HepG2 (cell line): ENCODE measurements around the gene PPP1R3F. TPM values are rescaled to one million over a fixed set of nuclear protein-coding genes. Genes with fewer than 3 reads are reported as not detected.

ENCODE experiments used
- ATAC-seq: fragments of 200-7000 bp; cut with Tn5 transposase; 3 replicates; pipeline ENCODE4 v1.9.1; 2020; ENCODE audit warnings: mild to moderate bottlenecking, moderate library complexity
- BruUV-seq: library from RNA; stranded (reverse); fragments of 400-500 nt; replicated peaks from 2 replicates; lab custom pipeline; 2021; lab: Mats Ljungman, UMichigan
- CTCF ChIA-PET: fragments of 300-600 bp; formaldehyde crosslinking; extraction: SDS; loops from one replicate; lab custom pipeline; 2021; ENCODE audit warnings: low total read pairs, inconsistent platforms, low intra/inter-chr PET ratio; lab: Yijun Ruan, JAX
- POLR2A ChIA-PET: fragments of 350-600 bp; sonication (Branson Sonifier 250); formaldehyde crosslinking; loops from one replicate; lab custom pipeline; 2020; ENCODE audit warnings: antibody characterized with exemption, inconsistent platforms; lab: Yijun Ruan, JAX
- DNase-seq: peaks from one replicate; pipeline ENCODE4 v3.0.0-alpha.2; 2015; ENCODE audit warnings: low spot score
- FAIRE-seq: peaks from 3 replicates; lab custom pipeline; 2011; peaks lifted over from hg19 to GRCh38; lab: Jason Lieb, UNC
- H2AFZ ChIP-seq: one replicate; pipeline ENCODE4 v1.6.1; 2011; ENCODE audit warnings: low read length, inconsistent platforms
- H3K27ac ChIP-seq: fragments of 300-600 bp; 3 replicates; pipeline ENCODE4 v1.8.0; 2011; ENCODE audit warnings: mixed run types, mild to moderate bottlenecking, mixed read lengths, low read length, inconsistent platforms; ENCODE audit not compliant: insufficient read depth; ENCODE audit errors: extremely low read length
- H3K27me3 ChIP-seq, 2 experiments: fragments of 200-600 bp in 1 of 2; 2 replicates in 1 of 2; 3 replicates in 1 of 2; pipeline versions ENCODE4 v1.6.0 to v1.8.0; 2011; ENCODE audit warnings: low read length in 2 of 2, mild to moderate bottlenecking in 2 of 2, moderate library complexity in 2 of 2, inconsistent platforms in 1 of 2; ENCODE audit not compliant: insufficient read depth in 2 of 2, control insufficient read depth in 1 of 2
- H3K36me3 ChIP-seq, 2 experiments: fragments of 200-600 bp in 1 of 2; replicated peaks in 1 of 2; 2 replicates in 1 of 2; 3 replicates in 1 of 2; pipeline versions ENCODE4 v1.5.1 to v1.8.0; 2011; ENCODE audit warnings: low read length in 2 of 2, inconsistent platforms in 1 of 2; ENCODE audit not compliant: insufficient read depth in 2 of 2, control insufficient read depth in 1 of 2
- H3K4me1 ChIP-seq: 2 replicates; pipeline ENCODE4 v1.5.1; 2012; ENCODE audit warnings: low read length, inconsistent platforms; ENCODE audit not compliant: insufficient read depth
- H3K4me2 ChIP-seq: 2 replicates; pipeline ENCODE4 v1.6.0; 2011; ENCODE audit warnings: low read depth, low read length, inconsistent platforms
- H3K4me3 ChIP-seq, 3 experiments: fragments of 200-600 bp in 1 of 3; sonication (generic), shearing (Covaris generic) in 1 of 3; replicated peaks in 1 of 3; 2 replicates each; pipeline ENCODE4 v1.5.1; 2011 to 2016; ENCODE audit warnings: low read length in 3 of 3, inconsistent platforms in 2 of 3, low read depth in 2 of 3, mild to moderate bottlenecking in 2 of 3, control low read depth in 1 of 3, mixed read lengths in 1 of 3; ENCODE audit not compliant: insufficient read depth in 1 of 3
- H3K79me2 ChIP-seq: one replicate; pipeline ENCODE4 v1.6.1; 2011; ENCODE audit warnings: low read length, inconsistent platforms; ENCODE audit not compliant: insufficient read depth
- H3K9ac ChIP-seq: 2 replicates; pipeline ENCODE4 v1.6.0; 2011; ENCODE audit warnings: mild to moderate bottlenecking, low read depth, low read length, inconsistent platforms; ENCODE audit not compliant: insufficient read depth
- H3K9me3 ChIP-seq: 2 replicates; pipeline ENCODE4 v1.5.1; 2012; ENCODE audit warnings: mild to moderate bottlenecking, low read length
- H4K20me1 ChIP-seq: 2 replicates; pipeline ENCODE4 v1.6.0; 2011; ENCODE audit warnings: inconsistent platforms, mild to moderate bottlenecking, low read length, moderate library complexity; ENCODE audit not compliant: insufficient read depth
- HNRNPK ChIP-seq: fragments of 200-400 bp; formaldehyde crosslinking; IDR thresholded peaks from 2 replicates; pipeline ENCODE4 v1.6.1; 2018; ENCODE audit warnings: low read length, low read depth, moderate library complexity, mild to moderate bottlenecking; ENCODE audit not compliant: poor library complexity, severe bottlenecking
- ZFP91 ChIP-seq: sonication (generic); formaldehyde crosslinking; IDR thresholded peaks from 2 replicates; pipeline ENCODE4 v1.9.0; 2022; ENCODE audit warnings: missing genetic modification reagents, mild to moderate bottlenecking, borderline replicate concordance
- ZNF343 ChIP-seq: sonication (generic); formaldehyde crosslinking; IDR thresholded peaks from 2 replicates; pipeline ENCODE4 v1.4.0; 2020; ENCODE audit warnings: mild to moderate bottlenecking, missing genetic modification reagents
- ZNF484 ChIP-seq: sonication (generic); formaldehyde crosslinking; IDR thresholded peaks from 2 replicates; pipeline ENCODE4 v1.5.1; 2020; ENCODE audit warnings: mild to moderate bottlenecking, low read depth, missing genetic modification reagents, borderline replicate concordance
- ZNF567 ChIP-seq: sonication (generic); formaldehyde crosslinking; IDR thresholded peaks from 2 replicates; pipeline ENCODE4 v1.8.1; 2023; ENCODE audit warnings: mild to moderate bottlenecking, missing genetic modification reagents, borderline replicate concordance
- ZNF879 ChIP-seq: sonication (generic); formaldehyde crosslinking; IDR thresholded peaks from 2 replicates; pipeline ENCODE4 v1.8.1; 2023; ENCODE audit warnings: missing genetic modification reagents
- WGBS: methylation state at CpG from one replicate; pipeline ENCODE4 v1.1.6; 2017; ENCODE audit warnings: low lambda C conversion rate; 5-methylcytosine and 5-hydroxymethylcytosine counted together
- in situ Hi-C: cut with HindIII; loops from 2 replicates; pipeline ENCODE4 v1.10.0; 2017; ENCODE audit warnings: low pct_unique_long_range_greater_than_20kb; ENCODE audit not compliant: extremely low pct_ligation_motif_present
- intact Hi-C: fragments of 100-400 bp; cut with micrococcal nuclease; formaldehyde crosslinking; loops from one replicate; pipeline ENCODE4 v1.10.0; 2022; ENCODE audit not compliant: unreplicated experiment
- polyA plus RNA-seq, 8 experiments: library from polyadenylated mRNA; depleted of rRNA in 3 of 8; stranded (reverse) in 7 of 8; unstranded in 1 of 8; fragments of >200 nt; fragmentation: Illumina TruSeq in 4 of 8; extraction: Trizol in 4 of 8; gene quantifications; 2 replicates each; pipeline versions ENCODE4 v1.2.1 to v1.2.3, GENCODE V29; 2011 to 2016; ENCODE audit warnings: low read depth in 4 of 8, missing spikeins in 1 of 8, mixed read lengths in 1 of 8; ENCODE audit not compliant: insufficient read depth in 1 of 8
- total RNA-seq, 5 experiments: library from RNA; depleted of rRNA; stranded (reverse); fragments of >200 nt; fragmentation: Illumina TruSeq; extraction: Trizol; gene quantifications; 2 replicates each; pipeline ENCODE4 v1.2.3, GENCODE V29; 2016; ENCODE audit warnings: low read depth in 1 of 5
- TF ChIP-seq, protein P1 (sequence below): sonication (generic); formaldehyde crosslinking; IDR thresholded peaks from 2 replicates; pipeline ENCODE4 v1.4.0; 2020; ENCODE audit warnings: missing genetic modification reagents
- TF ChIP-seq, protein P2 (sequence below): sonication (generic); formaldehyde crosslinking; conservative IDR thresholded peaks from 2 replicates; pipeline ENCODE4 v1.8.1; 2023; ENCODE audit warnings: missing genetic modification reagents

PPP1R3F gene
- total and polyA plus RNA-seq, 2 of the 13 experiments (the other 11 are each of a cell fraction or from before 2014, with no cell fraction given): 0.82 to 0.84 TPM

DNA sequence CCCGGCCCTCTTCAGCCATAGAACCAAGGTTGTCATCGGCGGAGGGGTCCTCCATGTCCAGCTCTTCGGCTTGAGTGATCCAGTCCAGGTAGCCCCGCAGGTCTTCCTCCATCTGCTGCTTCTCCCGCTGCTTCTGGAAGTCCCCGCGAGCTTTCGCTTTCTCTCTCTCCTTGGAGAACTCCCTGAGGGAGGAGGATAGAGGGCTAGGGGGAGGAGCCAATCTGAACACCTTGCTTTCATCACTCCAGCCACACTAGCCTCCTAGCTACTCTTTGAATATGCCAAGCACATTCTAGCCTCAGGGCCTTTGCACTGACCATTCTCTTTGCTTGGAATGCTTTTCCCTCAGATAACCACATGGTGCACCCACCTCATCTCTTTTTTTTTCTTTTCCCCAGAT is 42.6 kb upstream of the PPP1R3F start:
- CTCF ChIA-PET: no interaction called here
- FAIRE-seq: no peak
- 98% methylated on average over 5 of the region's 9 CpGs for WGBS
- intact Hi-C loops: no loop called here
- no peak for DNase-seq
- Histone ChIP-seq H4K20me1 (no peaks in the 10 kb centered on the region), H3K4me1 (no peaks in the 10 kb centered on the region), H3K36me3 (no peaks in the 10 kb centered on the region), H3K4me2 (no peak overlapping the region), H3K9me3 (no peaks in the 10 kb centered on the region), H2AFZ (no peak overlapping the region), H3K27ac (no peak overlapping the region), H3K9ac (no peak overlapping the region), H3K4me3 (no peak overlapping the region), H3K27me3 (0 out of 5 replicates have a peak, but pooled peaks cover 0 to 1% of the 10 kb centered on the region in 2 experiments), H3K79me2 (no peaks in the 10 kb centered on the region)
- ATAC-seq: no peak
- no TSS peak for BruUV-seq
- in situ Hi-C loops: no loop called here
- POLR2A ChIA-PET: interaction anchor here (1.2 kb wide), 1 partner anchor 36 kb away, joined by 3 read pairs; no protein-coding TSS in a partner anchor
- TF ChIP-seq ZFP91 (no peak), ZNF484 (no peak), HNRNPK (no peak), ZNF567 (CRISPR knock-in tag) (no peak), ZNF343 (CRISPR knock-in tag) (no peak), ZNF879 (CRISPR knock-in tag) (no peak)
- TF ChIP-seq, protein P1, sequence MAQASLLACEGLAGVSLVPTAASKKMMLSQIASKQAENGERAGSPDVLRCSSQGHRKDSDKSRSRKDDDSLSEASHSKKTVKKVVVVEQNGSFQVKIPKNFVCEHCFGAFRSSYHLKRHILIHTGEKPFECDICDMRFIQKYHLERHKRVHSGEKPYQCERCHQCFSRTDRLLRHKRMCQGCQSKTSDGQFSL: no peak
- TF ChIP-seq, protein P2, sequence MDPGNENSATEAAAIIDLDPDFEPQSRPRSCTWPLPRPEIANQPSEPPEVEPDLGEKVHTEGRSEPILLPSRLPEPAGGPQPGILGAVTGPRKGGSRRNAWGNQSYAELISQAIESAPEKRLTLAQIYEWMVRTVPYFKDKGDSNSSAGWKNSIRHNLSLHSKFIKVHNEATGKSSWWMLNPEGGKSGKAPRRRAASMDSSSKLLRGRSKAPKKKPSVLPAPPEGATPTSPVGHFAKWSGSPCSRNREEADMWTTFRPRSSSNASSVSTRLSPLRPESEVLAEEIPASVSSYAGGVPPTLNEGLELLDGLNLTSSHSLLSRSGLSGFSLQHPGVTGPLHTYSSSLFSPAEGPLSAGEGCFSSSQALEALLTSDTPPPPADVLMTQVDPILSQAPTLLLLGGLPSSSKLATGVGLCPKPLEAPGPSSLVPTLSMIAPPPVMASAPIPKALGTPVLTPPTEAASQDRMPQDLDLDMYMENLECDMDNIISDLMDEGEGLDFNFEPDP (CRISPR knock-in tag): no peak
